ENCODE results near the gene EME1.

Gene EME1

DNA sequence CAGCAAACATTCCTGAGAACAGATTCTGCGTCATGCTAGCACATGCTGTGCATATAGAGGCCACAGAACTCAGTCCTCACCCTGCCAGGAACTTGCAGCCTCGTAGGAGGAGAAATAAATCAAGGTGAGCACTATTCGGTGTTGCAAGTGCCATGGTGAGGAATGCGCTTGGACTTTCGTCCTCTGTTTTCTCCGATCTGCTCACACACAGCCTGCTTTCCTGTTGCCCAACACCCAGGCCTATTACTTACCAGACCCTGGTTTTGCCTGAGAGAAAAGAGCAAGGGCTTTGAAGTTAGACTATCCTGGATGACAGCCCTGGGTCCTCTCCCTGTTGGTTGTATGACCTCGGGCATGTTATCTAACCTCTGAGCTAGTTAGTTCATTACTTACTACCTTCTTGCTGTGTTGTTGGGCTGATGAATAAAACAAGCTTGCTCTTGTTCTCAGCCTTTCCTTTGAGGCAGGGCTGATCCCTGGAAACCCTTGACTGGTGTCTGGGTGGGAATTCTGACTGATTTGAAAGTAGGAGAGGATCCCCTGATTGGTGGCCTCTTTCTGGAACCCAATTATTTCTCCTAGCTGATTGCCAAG, 55.9 kb downstream of the EME1 start:
- Histone ChIP-seq H3K4me2 (ENCODE audit: low read length) (no peak overlapping the region), H3K36me3 (ENCODE audit: insufficient read depth, low read length) (no peaks in the 10 kb centered on the region), H3K79me2 (ENCODE audit: insufficient read depth, low read length) (no peaks in the 10 kb centered on the region), H3K27ac (ENCODE audit: low read depth, low read length, poor library complexity, severe bottlenecking) (no peak overlapping the region), H4K20me1 (ENCODE audit: insufficient read depth, low read length) (no peaks in the 10 kb centered on the region), H3K9ac (ENCODE audit: low read length) (no peak overlapping the region), H3F3A (ENCODE audit: insufficient read depth, low read length) (no peaks in the 10 kb centered on the region), H2AFZ (ENCODE audit: low read length) (no peak overlapping the region), H3K9me3 (ENCODE audit: low read length) (no peaks in the 10 kb centered on the region), H3K4me1 (ENCODE audit: insufficient read depth, low read length, severe bottlenecking) (peaks cover 21% of the 10 kb centered on the region), H3K4me3 (ENCODE audit: low read depth, low read length, poor library complexity, severe bottlenecking) (no peak overlapping the region), H3K27me3 (ENCODE audit: insufficient read depth, low read length) (no peaks in the 10 kb centered on the region), H3K9me2 (ENCODE audit: low read depth, low read length) (no peaks in the 10 kb centered on the region)
- TF ChIP-seq, protein P1, sequence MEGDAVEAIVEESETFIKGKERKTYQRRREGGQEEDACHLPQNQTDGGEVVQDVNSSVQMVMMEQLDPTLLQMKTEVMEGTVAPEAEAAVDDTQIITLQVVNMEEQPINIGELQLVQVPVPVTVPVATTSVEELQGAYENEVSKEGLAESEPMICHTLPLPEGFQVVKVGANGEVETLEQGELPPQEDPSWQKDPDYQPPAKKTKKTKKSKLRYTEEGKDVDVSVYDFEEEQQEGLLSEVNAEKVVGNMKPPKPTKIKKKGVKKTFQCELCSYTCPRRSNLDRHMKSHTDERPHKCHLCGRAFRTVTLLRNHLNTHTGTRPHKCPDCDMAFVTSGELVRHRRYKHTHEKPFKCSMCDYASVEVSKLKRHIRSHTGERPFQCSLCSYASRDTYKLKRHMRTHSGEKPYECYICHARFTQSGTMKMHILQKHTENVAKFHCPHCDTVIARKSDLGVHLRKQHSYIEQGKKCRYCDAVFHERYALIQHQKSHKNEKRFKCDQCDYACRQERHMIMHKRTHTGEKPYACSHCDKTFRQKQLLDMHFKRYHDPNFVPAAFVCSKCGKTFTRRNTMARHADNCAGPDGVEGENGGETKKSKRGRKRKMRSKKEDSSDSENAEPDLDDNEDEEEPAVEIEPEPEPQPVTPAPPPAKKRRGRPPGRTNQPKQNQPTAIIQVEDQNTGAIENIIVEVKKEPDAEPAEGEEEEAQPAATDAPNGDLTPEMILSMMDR (IDR thresholded peaks at IDR 0.05; ENCODE audit: low read length), result no peak
- no peak for TF ChIP-seq EZH2 (IDR thresholded peaks at IDR 0.05; ENCODE audit: borderline replicate concordance, low read length)

DNA sequence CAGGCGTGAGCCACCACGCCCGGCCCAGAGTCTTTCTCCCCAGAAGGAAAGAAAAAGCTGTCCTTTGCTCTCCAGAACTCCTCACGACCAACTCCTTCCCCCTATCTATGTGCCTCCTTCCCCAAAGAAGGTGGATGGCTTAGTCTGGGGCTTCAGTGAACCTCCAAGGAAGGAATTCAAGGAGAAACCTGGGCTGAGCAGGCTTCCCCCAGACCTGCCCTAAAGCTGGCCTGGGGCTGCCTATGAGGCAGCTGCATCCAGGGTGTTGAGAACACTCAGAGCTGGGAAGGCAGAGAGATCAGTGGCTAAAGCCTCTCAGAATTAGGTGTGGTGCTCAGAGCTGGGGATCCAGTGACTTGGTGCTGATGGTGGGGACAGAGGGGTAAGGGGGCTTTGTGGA, 56.8 kb downstream of the EME1 start:
- Histone ChIP-seq H3K4me3 (ENCODE audit: low read depth, low read length, poor library complexity, severe bottlenecking) (no peak overlapping the region), H3K36me3 (ENCODE audit: insufficient read depth, low read length) (no peaks in the 10 kb centered on the region), H4K20me1 (ENCODE audit: insufficient read depth, low read length) (no peaks in the 10 kb centered on the region), H3K9ac (ENCODE audit: low read length) (no peak overlapping the region), H3K9me3 (ENCODE audit: low read length) (no peaks in the 10 kb centered on the region), H3K27ac (ENCODE audit: low read depth, low read length, poor library complexity, severe bottlenecking) (no peak overlapping the region), H3K4me1 (ENCODE audit: insufficient read depth, low read length, severe bottlenecking) (peaks cover 21% of the 10 kb centered on the region), H3K9me2 (ENCODE audit: low read depth, low read length) (no peaks in the 10 kb centered on the region), H3K27me3 (ENCODE audit: insufficient read depth, low read length) (no peaks in the 10 kb centered on the region), H2AFZ (ENCODE audit: low read length) (no peak overlapping the region), H3K4me2 (ENCODE audit: low read length) (no peak overlapping the region), H3F3A (ENCODE audit: insufficient read depth, low read length) (no peaks in the 10 kb centered on the region), H3K79me2 (ENCODE audit: insufficient read depth, low read length) (no peaks in the 10 kb centered on the region)
- TF ChIP-seq, protein P1 (IDR thresholded peaks at IDR 0.05; ENCODE audit: low read length), result no peak
- TF ChIP-seq EZH2 (IDR thresholded peaks at IDR 0.05; ENCODE audit: borderline replicate concordance, low read length), result no peak

All from OCI-LY1 (cell line).